Measurements from ENCODE around the gene FOXO1.
A peak's percentile ranks its signal among the peaks of the same experiment; 100 is the strongest.
"Not testable (repeated sequence)": the region's sequence is repeated elsewhere in the genome, so short reads cannot be mapped to it uniquely, and the experiment has no call there.

FOXO1 gene

DNA sequence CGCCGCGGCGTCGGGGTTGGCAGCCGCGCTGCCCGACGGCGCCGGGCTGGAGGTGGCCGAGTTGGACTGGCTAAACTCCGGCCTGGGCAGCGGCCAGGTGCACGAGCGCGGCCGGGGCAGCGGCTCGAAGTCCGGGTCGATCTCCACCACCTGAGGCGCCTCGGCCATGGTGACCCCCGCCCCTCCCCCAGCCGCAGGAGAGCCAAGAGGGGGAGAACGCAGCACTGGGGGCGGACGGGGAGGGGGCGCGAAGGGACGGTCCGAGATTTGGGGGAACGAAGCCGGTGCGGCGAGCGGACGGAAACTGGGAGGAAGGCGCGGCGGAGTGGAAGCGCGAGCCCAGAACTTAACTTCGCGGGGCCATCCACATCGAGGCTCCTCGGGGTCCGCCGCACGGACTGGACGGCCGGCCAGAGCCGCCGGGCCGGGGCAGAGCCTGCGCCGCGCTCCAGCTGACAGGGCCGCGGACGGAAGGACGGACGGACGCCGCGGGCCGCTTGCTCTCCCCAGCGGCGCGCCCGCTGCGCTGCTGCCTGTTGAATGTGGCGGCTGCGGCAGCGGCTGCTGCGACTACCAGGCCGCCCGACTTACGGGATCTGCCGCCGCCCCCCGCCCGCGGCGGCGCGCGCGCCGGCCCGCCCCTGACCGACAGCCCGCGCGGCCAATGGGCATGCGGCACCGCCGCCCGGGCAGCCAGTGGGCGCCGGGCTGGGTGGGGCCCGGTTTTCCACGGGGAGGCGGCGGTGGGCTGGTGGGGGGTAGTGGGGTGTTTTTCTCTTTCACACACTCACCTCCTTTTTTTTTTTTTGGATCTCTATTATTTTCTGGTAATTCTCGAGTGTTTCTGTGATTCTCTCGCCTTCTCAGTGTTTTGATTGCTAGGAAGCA is at the start of gene FOXO1:
FOXO1 (minus strand) TSS at position 597 of the 888 bp plus-strand sequence; CDS start at position 168, 429 bp downstream.
- DNase-seq (ENCODE audit: low read depth): peak; percentile 81

GRCh38 chr13:40714433-40714832 is 48.0 kb upstream of the FOXO1 start:
- not testable (repeated sequence) for DNase-seq (ENCODE audit: low read depth)

GRCh38 chr13:40706439-40706838 is 40.0 kb upstream of the FOXO1 start:
- DNase-seq (ENCODE audit: low read depth): no peak

DNA sequence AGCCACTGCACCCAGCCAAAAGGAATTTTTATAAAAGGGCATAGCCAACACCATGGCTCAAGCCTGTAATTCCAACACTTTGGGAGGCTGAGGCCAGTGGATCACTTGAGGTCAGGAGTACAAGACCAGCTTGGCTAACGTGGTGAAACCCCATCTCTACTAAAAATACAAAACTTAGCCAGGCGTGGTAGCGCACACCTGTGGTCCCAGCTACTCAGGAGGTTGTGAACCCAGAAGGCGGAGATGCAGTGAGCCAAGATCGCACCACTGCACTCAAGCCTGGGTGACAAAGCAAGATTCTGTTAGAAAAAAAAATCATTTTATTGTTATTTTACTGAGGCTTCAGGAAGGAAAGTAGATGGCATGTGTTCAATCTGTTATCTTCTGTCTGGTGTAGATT is 31.3 kb upstream of the FOXO1 start:
- no peak for DNase-seq (ENCODE audit: low read depth)

DNA sequence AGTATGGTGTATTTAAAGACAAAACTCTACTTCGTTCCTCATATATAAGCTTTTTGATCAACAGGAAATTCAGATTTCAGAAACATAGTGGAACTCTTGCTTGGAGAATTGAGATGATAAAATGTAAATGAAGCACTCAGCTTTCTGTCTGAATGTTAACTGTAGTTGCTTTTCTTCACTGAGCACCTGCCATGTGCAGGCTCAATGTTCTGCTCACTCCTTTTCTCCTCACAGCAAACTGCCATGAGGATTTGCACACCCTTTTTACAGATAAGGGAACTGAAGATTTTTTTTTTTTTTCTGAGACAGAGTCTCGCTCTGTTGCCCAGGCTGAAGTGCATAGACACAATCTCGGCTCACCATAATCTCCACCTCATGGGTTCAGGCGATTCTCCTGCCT is 28.0 kb upstream of the FOXO1 start:
- DNase-seq (ENCODE audit: low read depth): no peak

DNA sequence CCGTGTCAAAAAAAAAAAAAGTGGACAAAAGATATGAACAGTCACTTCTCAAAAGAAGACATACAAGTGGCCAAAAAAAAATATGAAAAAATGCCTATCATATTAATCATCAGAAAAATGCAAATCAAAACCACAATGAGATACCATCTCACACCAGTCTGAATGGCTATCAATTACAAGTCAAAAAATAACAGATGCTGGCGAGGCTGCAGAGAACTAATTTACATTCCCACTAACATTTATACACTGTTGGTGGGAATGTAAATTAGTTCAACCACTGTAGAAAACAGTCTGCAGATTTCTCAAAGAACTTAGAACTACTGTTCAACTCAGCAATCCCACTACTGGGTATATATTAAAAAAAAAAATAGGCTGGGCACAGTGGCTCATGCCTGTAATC is 26.5 kb upstream of the FOXO1 start:
- no peak for DNase-seq (ENCODE audit: low read depth)

DNA sequence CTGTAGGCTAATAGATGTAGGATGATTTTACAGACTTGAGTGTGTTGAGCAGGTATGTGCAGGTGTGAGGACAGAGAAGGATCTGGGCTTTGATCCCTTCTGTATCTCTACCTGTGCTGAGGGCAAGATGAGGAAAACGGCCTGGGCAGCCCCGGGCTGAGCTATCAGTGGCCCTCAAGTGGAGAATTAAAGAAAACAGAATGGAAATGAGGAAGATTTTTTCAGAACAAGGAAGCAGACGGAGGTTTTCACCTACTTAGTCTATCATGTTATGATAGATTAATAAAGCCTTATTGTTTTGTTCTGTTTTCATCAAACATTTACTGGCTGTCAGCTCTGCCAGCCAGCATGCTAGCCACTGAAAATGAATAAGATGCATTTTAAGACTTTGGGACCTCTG is 22.3 kb upstream of the FOXO1 start:
- DNase-seq (ENCODE audit: low read depth): no peak

- no peak for DNase-seq (ENCODE audit: low read depth)
Measured at GRCh38 chr13:40682449-40683240, 16.2 kb upstream of the FOXO1 start.

DNA sequence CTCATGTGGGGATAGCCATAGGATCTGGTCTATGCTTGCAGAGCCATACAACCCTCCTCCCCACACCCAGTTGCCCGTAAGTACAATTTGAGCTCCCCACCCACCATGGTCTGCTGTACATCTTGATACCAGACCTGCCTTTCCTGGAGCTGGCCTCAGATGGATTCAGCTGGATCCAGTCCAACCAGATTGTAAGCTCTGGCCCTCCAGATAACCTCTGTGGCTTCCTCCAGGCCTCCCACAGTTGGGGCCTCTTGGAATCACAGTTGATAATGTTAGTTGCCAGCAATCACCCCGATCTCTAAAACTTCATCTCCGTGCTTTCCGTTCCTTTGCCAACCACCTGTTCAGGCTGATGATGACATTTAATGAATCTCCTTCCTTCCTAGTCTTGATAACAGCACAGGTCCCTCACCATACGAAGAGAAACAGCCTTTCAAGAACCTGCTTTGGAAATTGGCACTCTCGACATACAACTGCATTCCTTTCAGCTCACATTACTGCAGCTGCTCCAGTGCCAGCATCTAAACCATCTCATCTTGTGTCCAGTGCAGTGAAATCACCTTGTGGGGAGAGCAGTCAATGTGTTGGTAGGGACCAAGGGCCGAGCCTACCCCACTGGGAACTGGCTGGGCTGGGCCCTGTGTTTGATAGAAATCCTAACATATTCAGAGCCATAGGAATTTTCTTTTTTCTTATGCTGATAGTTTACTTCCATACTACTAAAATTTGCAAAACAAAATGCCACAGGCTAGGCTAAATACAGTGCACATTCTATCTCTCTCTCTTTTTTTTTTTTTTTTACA is 15.1 kb upstream of the FOXO1 start:
- no peak for DNase-seq (ENCODE audit: low read depth)

DNA sequence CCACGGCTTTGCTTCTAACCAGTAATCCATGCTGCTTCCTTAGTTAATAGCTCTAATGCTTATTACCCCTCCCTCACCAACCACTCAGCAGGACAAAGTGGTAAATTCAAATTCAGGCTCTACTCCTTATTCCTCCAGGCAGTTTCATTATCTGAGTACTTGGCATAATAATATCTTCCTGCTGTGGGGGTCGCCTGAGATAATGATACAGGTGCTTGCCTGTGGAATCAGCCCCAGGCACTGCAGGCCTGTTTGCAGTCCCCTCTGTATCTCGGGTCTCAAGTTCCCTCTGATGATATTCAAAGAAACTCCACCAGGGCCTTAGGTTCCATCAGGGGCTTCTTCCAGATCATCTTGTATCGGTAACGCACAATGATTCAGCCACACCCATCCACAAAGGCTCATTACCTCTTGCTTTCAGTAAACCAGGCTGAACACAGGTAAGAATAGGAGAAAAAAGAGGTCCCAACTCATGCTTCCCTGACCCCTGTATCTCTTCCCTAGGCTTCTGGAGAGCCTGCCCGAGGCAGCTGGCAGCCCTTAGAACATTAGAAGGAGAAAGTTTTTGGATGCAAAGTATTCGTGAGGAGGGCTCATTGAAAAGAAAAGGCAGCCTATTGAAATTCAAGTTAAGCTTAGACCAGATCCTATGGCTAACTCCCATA is 14.3 kb upstream of the FOXO1 start:
- DNase-seq (ENCODE audit: low read depth): no peak

DNA sequence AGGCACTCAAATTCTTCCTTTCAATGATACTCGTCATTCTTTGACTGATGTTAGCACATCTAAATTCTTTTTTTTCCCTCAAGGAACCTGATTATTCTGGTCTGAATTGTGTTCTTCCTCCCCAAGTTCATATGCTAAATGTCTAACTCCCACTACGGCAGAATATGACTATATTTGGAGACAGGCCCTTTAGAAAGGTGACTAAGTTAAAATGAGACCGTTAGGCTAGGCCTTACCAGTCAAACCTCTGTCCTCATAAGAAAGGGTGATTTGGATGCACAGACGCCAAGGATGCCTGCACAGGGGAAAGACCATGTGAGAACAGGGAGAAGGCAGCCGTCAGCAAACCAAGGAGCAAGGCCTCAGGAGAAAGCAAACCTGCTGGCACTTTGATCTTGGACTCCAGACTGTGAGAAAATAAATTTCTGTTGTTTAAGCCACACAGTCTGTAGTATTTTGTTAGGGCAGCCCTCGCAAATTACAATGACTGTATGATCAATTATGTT is 13.1 kb upstream of the FOXO1 start:
- DNase-seq (ENCODE audit: low read depth): no peak

DNA sequence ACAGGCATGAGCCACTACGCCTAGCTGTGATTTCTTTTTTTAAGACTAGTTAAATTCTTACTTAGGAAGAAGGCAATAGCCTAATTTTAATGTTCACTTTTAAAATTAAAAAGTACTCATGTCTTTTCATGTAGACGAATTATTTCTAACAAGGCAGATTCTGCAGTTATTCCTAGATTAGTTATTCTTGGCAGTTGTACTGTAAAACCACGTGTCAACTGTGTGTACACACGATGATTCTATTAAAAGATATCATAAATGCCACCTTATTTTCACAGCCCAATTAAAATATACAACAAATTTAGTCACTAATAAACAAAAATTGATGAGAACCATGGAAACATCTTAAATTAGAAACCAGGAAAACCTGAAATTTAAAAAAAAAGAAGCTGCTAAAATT is 10.6 kb upstream of the FOXO1 start:
- no peak for DNase-seq (ENCODE audit: low read depth)

DNA sequence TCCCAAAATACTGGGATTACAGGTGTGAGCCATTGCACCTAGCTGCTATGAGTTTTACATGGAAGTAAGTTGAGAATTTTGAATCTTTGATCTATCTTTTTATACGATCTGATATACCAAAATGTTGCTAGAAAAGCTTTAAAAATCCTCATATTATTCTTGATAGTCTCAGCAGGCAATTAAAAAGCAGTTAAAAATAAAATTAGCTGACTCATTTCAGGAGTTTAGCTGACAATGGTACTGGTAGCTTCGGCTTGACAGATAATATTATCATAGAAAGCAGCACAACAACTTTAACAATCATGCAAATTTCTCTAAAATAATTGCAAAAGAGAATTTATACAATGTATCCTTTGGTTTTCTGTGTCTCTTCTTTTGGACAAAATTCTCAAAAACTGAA is 9.6 kb upstream of the FOXO1 start:
- no peak for DNase-seq (ENCODE audit: low read depth)

GRCh38 chr13:40673414-40673813 is 7.0 kb upstream of the FOXO1 start:
- DNase-seq (ENCODE audit: low read depth): no peak

- no peak for DNase-seq (ENCODE audit: low read depth)
Measured at GRCh38 chr13:40672765-40673397, 6.4 kb upstream of the FOXO1 start.

DNA sequence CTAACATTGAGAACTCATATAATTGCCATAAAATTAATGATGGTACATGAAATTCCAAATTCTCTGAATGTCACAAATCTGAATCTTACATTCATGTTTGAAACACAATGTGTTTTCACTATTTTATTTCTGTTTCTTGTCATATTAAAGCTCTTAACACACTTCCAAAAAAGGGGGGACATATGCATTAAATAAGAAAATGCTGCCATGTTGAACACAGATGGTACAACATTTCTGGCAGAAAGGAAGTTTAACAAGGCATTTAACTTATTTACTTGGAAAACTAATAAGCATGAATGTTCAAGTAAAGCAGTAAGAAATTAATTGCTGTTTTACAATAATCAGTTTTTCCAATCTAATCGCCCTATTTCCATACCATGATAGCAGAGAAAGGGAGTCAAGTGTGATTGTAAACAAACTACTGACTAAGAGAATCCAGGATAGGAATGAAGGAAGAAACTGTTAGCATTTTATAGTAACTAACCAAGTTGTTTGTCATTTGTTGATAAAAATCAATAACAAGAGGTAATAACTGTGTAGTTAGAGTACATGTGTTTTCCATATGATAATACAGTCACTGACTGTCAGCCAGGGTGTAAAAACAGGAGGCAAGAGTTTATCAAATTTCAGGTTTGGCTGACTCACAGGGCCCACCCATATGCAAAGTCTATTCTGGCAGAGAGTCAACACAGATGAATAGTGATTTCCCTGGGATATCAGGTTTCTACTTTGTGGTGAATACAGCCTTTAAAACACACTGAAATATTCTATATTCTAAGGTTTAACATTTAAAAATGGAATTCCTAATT is 5.7 kb upstream of the FOXO1 start:
- DNase-seq (ENCODE audit: low read depth): no peak

GRCh38 chr13:40670307-40670706 is 3.9 kb upstream of the FOXO1 start:
- no peak for DNase-seq (ENCODE audit: low read depth)

GRCh38 chr13:40668335-40668734 is 1.9 kb upstream of the FOXO1 start:
- DNase-seq (ENCODE audit: low read depth): peak; percentile 31

DNA sequence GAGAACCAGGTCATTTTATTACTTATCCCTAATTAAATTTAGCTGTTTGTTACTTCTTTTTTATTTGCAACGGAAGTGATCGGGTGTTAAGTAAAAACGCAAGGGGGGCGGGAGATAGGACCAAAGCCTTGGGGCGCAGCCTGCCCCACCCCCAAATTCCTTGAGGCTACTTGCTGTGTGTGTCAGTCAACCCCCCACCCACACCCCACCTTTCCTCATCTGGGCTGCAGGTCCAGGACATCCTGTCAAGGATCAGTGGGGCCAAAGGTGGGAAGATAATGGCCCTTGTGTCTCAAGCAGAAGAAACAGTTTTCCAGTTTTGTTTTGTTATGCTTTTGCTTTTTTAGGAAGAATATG is 1.2 kb upstream of the FOXO1 start:
- DNase-seq (ENCODE audit: low read depth): no peak

DNA sequence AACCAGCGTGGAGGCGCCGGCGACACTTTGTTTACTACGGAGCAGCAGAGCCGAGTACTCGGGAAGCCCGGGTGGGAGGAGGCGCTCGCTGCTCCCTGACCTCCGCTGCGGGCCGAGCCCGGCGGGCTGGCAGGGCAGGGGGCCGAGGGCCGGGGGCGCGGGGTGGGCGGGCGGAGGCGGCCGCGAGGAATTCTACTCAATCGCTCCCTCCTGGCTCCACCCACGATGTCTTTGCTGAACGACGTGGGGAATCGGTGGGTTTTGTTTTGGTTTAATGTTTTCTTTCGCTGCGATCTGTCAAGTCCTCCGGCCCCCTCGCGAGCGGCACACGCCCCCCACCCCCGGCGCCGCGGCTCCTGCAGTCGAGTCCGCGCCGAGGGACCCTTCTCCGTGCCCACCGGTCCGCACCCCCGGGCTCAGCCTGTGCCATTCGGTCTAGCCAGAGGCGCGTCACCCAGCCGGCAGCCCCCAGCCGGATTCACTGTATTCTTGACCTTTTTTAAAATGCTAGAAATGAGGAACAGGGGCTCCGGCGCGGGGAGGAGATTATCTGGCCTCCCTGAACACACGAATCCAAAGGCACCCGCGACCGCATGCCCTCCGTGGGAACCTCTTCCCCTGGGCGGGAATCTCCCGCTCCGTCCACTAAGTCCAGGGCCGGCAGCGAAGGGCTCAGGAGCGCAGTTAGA is 636 bp upstream of the FOXO1 start:
- DNase-seq (ENCODE audit: low read depth): peak; percentile 22

Measured in stimulated activated CD8-positive, alpha-beta memory T cell treated with anti-CD3 and anti-CD28 coated beads, Interleukin-4, amount 100 ng/mL, for 24 hours (primary cell).